ENCODE results near the gene CNOT3. TPM values are rescaled to one million over a fixed set of nuclear protein-coding genes. Genes with fewer than 3 reads are reported as not detected.

The CNOT3 gene
- total and polyA plus RNA-seq, 2 of the 13 experiments (the other 11 are each of a cell fraction or from before 2014, with no cell fraction given) = 4.3 to 5.8 TPM

- TF ChIP-seq ZBTB46 (CRISPR knock-in tag; IDR thresholded peaks at IDR 0.05; ENCODE audit: borderline replicate concordance) (0 out of 2 replicates have a peak, but pooled peaks have one; percentile 63), ZC3H4 (CRISPR knock-in tag; IDR thresholded peaks at IDR 0.05; ENCODE audit: borderline replicate concordance) (no peak), STAT5B (CRISPR knock-in tag; IDR thresholded peaks at IDR 0.05) (no peak; the same call in 1 of the 2 replicates), MED8 (CRISPR knock-in tag; IDR thresholded peaks at IDR 0.05; ENCODE audit: insufficient replicate concordance) (no peak), GPBP1L1 (CRISPR knock-in tag; IDR thresholded peaks at IDR 0.05) (no peak), ZNF232 (CRISPR knock-in tag; IDR thresholded peaks at IDR 0.05; ENCODE audit: borderline replicate concordance) (no peak), NFRKB (IDR thresholded peaks at IDR 0.05) (no peak), SCMH1 (CRISPR knock-in tag; IDR thresholded peaks at IDR 0.05; ENCODE audit: borderline replicate concordance) (no peak), BORCS8-MEF2B (CRISPR knock-in tag; IDR thresholded peaks at IDR 0.05) (peak; percentile 41; the same call in 1 of the 2 replicates), ZNF275 (CRISPR knock-in tag; IDR thresholded peaks at IDR 0.05; ENCODE audit: borderline replicate concordance) (no peak; the same call in 1 of the 2 replicates), SOX5 (CRISPR knock-in tag; IDR thresholded peaks at IDR 0.05; ENCODE audit: borderline replicate concordance) (peak; percentile 33), GFI1 (CRISPR knock-in tag; IDR thresholded peaks at IDR 0.05; ENCODE audit: borderline replicate concordance) (no peak), SNAPC5 (CRISPR knock-in tag; IDR thresholded peaks at IDR 0.05; ENCODE audit: borderline replicate concordance) (no peak), ZNF468 (CRISPR knock-in tag; IDR thresholded peaks at IDR 0.05) (no peak), ZNF674 (CRISPR knock-in tag; IDR thresholded peaks at IDR 0.05; ENCODE audit: low read depth) (no peak), AGO1 (IDR thresholded peaks at IDR 0.05; ENCODE audit: low read depth, low read length, poor library complexity, severe bottlenecking) (peak; percentile 86), NFKB2 (CRISPR knock-in tag; IDR thresholded peaks at IDR 0.05; ENCODE audit: borderline replicate concordance) (no peak), TMF1 (CRISPR knock-in tag; IDR thresholded peaks at IDR 0.05; ENCODE audit: low read depth) (no peak)
These were observed 22.2 kb upstream of the CNOT3 start, which contains the start of the genes PRPF31 and TFPT (continued) for GRCh38 chr19:54115109-54116063.

All from HepG2 (cell line).